Measurements from ENCODE around the gene ACCSL.

ACCSL gene

DNA sequence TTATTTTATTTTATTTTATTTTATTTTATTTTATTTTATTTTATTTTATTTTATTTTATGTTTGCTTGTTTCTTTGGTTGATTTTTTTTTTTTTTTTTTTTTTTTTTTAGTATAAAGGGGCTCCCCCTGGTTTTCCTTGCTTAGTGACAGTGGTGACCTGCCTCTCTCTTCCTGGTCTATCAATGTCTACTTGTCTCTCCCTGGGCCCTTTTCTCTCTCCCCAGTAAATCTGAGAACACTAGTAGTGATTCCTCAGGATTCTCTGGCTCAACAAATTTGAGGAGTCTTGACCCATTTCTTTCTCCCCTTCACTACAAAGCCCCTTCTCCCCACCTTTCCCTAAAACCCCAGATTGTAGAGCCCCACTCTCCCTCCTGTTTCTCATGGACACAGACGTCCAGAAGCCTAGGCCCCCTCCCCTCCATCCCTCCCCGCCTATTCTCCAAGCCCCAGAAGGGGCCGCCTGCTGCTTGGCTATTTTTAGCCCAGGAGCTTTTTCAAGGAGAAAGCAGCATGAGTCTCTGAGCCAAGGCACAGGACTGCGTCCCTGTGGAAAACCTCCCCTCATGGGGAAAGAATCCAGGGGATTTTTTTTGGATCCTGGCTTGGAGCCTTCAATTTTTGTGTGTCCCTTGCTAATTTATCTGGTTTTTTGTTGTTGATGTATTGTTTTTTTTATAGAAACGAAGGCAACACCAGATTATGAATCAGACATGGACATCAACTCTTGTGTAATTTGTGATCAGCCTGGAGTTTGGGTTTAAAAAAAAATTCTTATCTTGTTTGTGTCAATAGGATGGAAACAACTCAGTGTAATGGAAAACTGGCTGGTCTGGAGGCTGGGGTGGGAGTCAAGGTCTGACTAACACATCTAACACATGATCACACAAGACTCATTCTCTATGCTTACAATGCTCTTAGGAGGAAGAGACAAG lies 17.5 kb upstream of the ACCSL start:
- no peaks in the 10 kb centered on the region for H3K4me1 Mint-ChIP-seq (ENCODE audit: low read depth)
- DNase-seq (ENCODE audit: low spot score) = no peak
- no peak overlapping the region for H3K4me3 Mint-ChIP-seq
- H3K27me3 Mint-ChIP-seq (ENCODE audit: low read depth) = peaks cover 19% of the 10 kb centered on the region
- H3K9me3 Mint-ChIP-seq = peaks cover 6% of the 10 kb centered on the region
- H3K27ac Mint-ChIP-seq = no peak overlapping the region
- H3K36me3 Mint-ChIP-seq (ENCODE audit: low read depth) = no peaks in the 10 kb centered on the region

DNA sequence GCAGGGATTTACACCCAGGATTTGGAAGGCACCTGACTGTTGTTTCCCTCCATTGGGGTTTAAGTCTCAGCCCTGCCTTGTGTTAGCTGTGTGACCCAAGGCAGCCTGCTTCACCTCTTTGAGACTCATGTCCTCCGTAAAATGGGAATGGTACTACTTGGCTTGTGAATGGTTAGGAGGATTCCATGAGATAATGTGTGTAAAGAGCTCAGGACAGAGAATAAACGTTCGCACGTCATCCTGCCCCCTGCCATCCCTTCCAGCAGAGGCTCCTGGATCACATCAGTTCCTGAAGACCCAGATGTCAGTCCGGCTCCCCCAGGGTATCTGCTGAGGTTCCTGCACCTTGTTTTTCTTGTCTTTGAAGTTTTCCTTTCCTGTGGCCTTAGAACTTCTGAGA lies 16.8 kb upstream of the ACCSL start:
- Mint-ChIP-seq H3K27me3 (ENCODE audit: low read depth) (peaks cover 16% of the 10 kb centered on the region), H3K9me3 (peaks cover 3% of the 10 kb centered on the region), H3K4me3 (no peak overlapping the region), H3K4me1 (ENCODE audit: low read depth) (no peaks in the 10 kb centered on the region), H3K36me3 (ENCODE audit: low read depth) (no peaks in the 10 kb centered on the region), H3K27ac (no peak overlapping the region)
- no peak for DNase-seq (ENCODE audit: low spot score)

DNA sequence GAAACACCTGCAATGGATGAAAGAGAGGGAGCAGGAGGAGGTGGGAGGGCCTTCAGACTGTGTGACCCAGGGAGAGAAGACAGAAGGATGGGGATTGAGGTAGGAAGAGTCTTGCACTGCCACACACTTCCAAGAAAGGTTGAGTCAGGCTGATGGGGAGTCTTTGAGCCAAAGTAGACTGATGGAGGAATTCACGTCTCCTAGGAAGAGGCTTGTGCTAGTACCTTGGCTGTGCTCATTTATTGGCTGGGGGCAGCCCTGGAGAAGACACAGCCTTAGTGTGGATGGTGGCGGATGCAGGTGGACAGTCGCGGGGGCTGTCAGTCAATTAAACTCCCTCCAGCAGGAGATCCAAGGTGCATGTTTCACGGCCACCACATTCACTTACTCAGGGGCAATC lies 16.2 kb upstream of the ACCSL start:
- H3K27me3 Mint-ChIP-seq (ENCODE audit: low read depth) = peaks cover 12% of the 10 kb centered on the region
- no peaks in the 10 kb centered on the region for H3K36me3 Mint-ChIP-seq (ENCODE audit: low read depth)
- H3K27ac Mint-ChIP-seq = no peak overlapping the region
- no peak for DNase-seq (ENCODE audit: low spot score)
- no peaks in the 10 kb centered on the region for H3K4me1 Mint-ChIP-seq (ENCODE audit: low read depth)
- H3K9me3 Mint-ChIP-seq = no peaks in the 10 kb centered on the region
- H3K4me3 Mint-ChIP-seq = no peak overlapping the region

DNA sequence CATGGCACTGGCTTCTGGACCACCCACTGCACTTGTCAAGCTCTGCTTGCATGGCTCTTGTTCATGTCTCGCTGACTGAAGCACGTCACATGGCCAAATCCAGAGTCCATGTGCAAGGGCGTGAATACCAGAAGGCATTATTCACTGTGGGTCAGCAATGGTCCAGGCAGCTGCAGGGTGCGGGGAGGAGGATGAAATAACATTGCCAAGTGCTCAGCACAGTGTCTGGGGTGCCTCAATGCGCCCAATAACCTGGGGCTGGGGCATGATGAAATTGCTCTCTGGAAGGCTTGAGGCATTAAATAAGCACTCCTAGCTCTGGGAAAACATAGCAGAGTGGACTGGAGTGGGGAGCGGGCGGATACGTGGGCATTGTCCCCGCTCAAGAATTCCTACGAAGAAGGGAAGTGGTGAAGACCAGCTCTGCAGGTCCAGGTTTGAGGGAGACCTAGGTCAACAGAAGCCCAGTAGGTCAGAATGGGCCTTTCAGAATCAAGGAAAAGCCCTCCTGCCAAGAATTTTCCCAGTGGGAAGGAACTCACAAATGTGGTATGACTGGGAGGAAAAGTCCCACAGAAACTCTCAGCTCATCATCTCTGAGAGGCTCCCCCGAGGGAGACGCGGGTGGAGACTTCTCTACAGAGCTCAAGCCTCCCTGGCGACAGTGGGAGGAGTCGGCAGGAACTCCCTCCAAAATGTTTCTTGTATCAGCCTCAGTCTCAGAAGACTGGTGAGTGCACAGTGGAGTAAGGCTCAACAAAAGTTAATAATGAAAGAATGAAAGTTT lies 15.3 kb upstream of the ACCSL start:
- Mint-ChIP-seq H3K9me3 (no peaks in the 10 kb centered on the region), H3K27me3 (ENCODE audit: low read depth) (peaks cover 7% of the 10 kb centered on the region), H3K27ac (no peak overlapping the region), H3K4me1 (ENCODE audit: low read depth) (no peaks in the 10 kb centered on the region), H3K36me3 (ENCODE audit: low read depth) (no peaks in the 10 kb centered on the region), H3K4me3 (no peak overlapping the region)
- no peak for DNase-seq (ENCODE audit: low spot score)

DNA sequence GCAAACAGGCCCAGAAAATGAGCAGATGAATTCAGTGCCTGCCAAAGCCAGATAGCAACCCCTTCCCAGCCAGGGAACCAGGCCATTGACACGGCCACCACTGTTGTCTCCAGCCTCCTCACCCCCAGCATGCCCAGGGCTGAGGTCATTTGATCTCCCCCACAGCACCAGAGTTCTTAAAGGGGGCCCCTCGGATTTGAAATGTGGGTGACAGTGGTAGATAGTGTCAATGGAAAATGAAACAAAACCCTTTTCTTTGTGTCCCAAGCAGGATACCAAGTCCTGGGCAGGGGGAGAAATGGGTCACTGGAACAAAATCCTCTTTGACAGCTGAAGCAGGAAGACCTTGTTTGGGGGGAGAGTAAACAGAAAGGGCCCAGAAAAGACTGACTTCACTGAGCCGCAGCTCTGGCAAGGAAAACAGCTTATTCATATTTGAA lies 14.3 kb upstream of the ACCSL start:
- Mint-ChIP-seq H3K27ac (no peak overlapping the region), H3K4me3 (no peak overlapping the region), H3K36me3 (ENCODE audit: low read depth) (no peaks in the 10 kb centered on the region), H3K4me1 (ENCODE audit: low read depth) (no peaks in the 10 kb centered on the region), H3K9me3 (no peaks in the 10 kb centered on the region), H3K27me3 (ENCODE audit: low read depth) (peaks cover 8% of the 10 kb centered on the region)
- no peak for DNase-seq (ENCODE audit: low spot score)

DNA sequence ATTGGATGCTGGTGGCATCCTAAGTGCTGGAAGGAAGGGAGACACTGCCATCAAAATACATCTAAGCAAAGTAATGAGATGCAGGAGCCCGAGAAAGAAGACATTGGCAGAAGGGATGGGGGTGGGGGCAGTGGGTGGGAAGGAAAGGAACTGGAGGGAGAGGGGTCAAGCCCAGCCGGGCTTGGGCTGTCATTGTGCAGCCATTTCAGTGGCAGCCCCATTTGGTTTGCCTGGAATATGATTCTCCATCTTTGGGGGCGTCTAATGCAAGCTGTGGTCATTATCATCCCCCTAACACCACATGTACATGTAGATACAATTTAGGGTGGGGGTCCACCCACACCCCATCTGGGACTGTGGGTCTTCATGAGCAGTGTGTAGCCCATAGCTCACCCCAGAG lies 13.9 kb upstream of the ACCSL start:
- no peaks in the 10 kb centered on the region for H3K9me3 Mint-ChIP-seq
- H3K36me3 Mint-ChIP-seq (ENCODE audit: low read depth) = no peaks in the 10 kb centered on the region
- H3K27ac Mint-ChIP-seq = no peak overlapping the region
- no peak for DNase-seq (ENCODE audit: low spot score)
- peaks cover 9% of the 10 kb centered on the region for H3K27me3 Mint-ChIP-seq (ENCODE audit: low read depth)
- no peaks in the 10 kb centered on the region for H3K4me1 Mint-ChIP-seq (ENCODE audit: low read depth)
- H3K4me3 Mint-ChIP-seq = no peak overlapping the region

DNA sequence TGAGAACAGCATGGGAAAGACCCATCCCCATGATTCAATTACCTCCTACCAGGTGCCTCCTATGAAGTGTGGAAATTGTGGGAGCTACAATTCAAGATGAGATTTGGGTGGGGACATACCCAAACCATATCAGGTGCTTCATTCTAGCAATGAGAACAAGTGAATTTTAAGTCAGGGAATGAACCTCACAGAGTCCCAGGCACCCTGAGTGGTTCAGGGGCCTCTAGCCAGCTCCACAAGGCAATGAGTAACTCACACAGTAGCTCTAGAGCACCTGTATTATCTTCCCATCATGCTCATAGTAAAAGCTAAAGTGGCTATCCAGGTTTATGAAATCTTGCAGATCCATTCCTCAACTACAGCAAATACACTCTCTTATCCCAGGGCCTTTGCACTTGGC lies 13.1 kb upstream of the ACCSL start:
- peaks cover 3% of the 10 kb centered on the region for H3K27me3 Mint-ChIP-seq (ENCODE audit: low read depth)
- H3K4me1 Mint-ChIP-seq (ENCODE audit: low read depth) = no peaks in the 10 kb centered on the region
- no peak overlapping the region for H3K4me3 Mint-ChIP-seq
- no peak overlapping the region for H3K27ac Mint-ChIP-seq
- no peaks in the 10 kb centered on the region for H3K36me3 Mint-ChIP-seq (ENCODE audit: low read depth)
- H3K9me3 Mint-ChIP-seq = no peaks in the 10 kb centered on the region
- no peak for DNase-seq (ENCODE audit: low spot score)

DNA sequence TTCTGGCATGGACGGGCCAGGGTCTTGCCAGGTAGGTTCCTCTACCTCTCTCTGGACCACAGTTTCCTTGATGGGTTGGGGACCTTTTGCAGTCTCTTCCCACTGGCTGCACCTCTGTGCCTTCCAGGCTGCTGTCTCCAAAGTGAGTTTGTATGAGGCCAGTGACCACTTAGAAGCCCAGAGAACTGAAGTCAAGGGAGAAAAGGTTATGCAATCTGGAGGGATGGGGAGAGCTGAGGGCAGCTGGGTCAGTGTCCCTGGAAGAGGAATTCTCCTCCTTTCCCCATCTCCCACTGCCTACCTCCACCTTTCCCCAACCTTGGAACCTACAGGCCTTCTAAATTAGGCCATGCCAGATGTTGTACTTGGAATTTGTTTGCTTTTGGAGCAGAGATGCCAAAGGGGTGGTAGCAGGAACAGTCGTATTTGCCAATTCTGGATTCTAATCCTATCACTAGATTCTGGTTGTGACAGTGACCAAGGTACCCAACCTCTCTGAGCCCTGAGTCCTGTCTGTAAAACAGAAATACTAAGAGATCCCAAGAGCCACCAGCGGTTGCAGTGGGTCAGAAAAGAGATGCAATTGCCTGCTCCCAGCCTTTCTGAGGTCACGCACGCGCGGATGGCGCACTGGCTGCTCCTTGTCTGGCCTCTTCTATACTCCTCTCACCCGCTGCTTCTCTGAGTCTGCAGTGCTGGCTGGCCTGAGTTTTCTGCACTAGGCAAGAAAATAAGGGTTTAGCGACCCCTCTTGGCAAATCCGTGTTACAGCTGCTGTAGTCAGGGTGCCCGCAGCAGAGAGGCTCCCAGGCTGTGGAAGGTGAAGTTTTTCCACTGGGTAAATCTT lies 10.7 kb upstream of the ACCSL start:
- DNase-seq (ENCODE audit: low spot score) = peak; percentile 15
- Mint-ChIP-seq H3K36me3 (ENCODE audit: low read depth) (no peaks in the 10 kb centered on the region), H3K9me3 (peaks cover 5% of the 10 kb centered on the region), H3K27me3 (ENCODE audit: low read depth) (peaks cover 5% of the 10 kb centered on the region), H3K27ac (no peak overlapping the region), H3K4me1 (ENCODE audit: low read depth) (no peaks in the 10 kb centered on the region), H3K4me3 (no peak overlapping the region)

DNA sequence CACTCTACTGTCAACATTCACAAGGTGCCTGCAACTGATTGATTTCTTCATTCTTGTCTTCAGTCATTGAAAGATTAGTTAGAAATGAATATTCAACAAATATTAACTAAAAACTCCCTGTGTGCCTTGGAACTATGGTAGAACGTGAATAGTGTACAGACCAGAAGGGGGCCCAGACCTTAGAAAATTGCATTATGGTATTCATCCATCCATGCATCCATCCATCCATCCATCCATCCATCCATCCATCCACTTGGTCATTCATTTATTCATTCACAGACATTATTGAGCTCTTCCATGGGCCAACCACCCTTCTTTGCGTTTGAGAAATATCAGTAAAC lies 10.2 kb upstream of the ACCSL start:
- no peaks in the 10 kb centered on the region for H3K36me3 Mint-ChIP-seq (ENCODE audit: low read depth)
- no peak overlapping the region for H3K27ac Mint-ChIP-seq
- no peaks in the 10 kb centered on the region for H3K4me1 Mint-ChIP-seq (ENCODE audit: low read depth)
- no peak overlapping the region for H3K4me3 Mint-ChIP-seq
- peaks cover 5% of the 10 kb centered on the region for H3K9me3 Mint-ChIP-seq
- no peak for DNase-seq (ENCODE audit: low spot score)
- H3K27me3 Mint-ChIP-seq (ENCODE audit: low read depth) = peaks cover 5% of the 10 kb centered on the region

DNA sequence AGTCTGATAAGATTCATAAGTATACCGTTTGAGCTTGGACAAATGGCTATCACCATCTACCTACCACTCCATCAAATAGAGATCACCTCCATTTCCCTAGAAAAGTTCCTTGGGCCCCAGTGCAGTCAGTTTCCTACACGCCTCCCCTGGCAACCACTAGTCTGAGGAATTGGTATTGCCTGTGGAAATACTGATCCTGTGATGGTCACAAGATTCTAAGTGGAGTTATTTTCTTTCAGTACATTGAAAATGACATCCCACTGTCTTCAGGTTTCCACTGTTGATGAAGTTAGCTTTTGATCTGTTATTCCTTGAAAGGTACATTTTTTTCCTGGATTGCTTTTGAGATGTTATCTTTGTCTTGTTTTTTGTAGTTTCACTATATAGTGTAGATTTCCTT lies 4.6 kb upstream of the ACCSL start:
- DNase-seq (ENCODE audit: low spot score) = no peak
- no peak overlapping the region for H3K4me3 Mint-ChIP-seq
- no peak overlapping the region for H3K27ac Mint-ChIP-seq
- H3K4me1 Mint-ChIP-seq (ENCODE audit: low read depth) = no peaks in the 10 kb centered on the region
- H3K9me3 Mint-ChIP-seq = peaks cover 5% of the 10 kb centered on the region
- H3K36me3 Mint-ChIP-seq (ENCODE audit: low read depth) = no peaks in the 10 kb centered on the region
- peaks cover 15% of the 10 kb centered on the region for H3K27me3 Mint-ChIP-seq (ENCODE audit: low read depth)

DNA sequence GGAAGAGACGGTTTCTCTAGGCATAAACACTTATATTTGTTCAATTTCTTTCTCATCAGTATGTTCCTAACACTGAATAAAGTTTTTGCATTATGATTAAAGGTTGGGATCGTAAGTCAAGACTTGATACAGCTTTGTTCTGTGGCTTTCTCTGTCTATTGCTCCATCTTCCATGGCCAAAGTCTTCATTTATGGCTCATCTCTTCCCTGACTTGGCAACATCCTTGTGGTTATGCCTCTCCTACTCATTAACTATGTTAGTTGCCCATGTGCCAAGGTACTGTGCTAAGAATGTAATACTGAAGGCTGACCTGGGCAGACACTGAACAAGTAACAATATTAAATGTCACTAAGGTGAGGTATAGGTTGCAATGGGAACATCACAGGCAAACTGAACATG lies 1.6 kb upstream of the ACCSL start:
- Mint-ChIP-seq H3K4me3 (no peak overlapping the region), H3K9me3 (peaks cover 5% of the 10 kb centered on the region), H3K27ac (no peak overlapping the region), H3K27me3 (ENCODE audit: low read depth) (peaks cover 12% of the 10 kb centered on the region), H3K4me1 (ENCODE audit: low read depth) (no peaks in the 10 kb centered on the region), H3K36me3 (ENCODE audit: low read depth) (no peaks in the 10 kb centered on the region)
- no peak for DNase-seq (ENCODE audit: low spot score)

DNA sequence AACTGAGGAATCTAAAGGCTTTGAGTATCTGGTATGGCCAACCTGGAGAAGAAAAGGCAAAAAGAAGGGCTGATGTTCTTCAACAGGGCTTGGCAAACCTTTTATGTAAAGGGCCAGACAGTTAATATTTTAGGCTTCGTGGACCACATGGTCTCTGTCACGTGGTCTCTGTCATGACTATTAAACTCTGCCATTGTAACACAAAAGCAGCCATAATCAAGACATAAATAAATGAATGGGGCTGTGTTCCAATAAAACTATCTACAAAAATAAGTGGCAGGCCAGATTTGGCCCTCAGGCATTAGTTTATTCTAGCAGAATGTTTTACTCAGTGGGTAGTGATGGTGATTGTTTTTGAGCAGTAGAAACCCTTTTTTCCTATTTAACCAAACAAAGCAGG lies 483 bp upstream of the ACCSL start:
- Mint-ChIP-seq H3K27ac (no peak overlapping the region), H3K4me3 (no peak overlapping the region), H3K4me1 (ENCODE audit: low read depth) (no peaks in the 10 kb centered on the region)

DNA sequence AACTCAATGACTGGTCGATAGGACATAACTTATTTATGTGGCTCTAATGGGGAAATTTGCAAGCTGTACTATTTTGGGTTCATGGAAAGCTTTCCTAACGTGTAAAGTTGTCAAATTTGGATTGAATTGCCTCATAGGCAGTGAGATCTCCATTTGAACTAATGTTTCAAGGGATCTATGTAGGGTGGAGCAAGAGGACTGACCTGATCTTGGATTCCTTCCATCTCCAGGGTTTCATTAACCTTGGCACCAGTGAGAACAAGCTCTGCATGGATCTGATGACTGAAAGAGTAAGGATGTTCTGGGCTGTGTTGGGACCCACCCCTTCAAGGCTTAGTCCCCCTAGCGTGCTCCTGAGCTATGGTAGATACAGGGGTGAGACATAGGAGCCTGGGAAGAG lies 2.1 kb downstream of the ACCSL start:
- no peak overlapping the region for H3K4me3 Mint-ChIP-seq
- peaks cover 8% of the 10 kb centered on the region for H3K27me3 Mint-ChIP-seq (ENCODE audit: low read depth)
- no peaks in the 10 kb centered on the region for H3K9me3 Mint-ChIP-seq
- H3K36me3 Mint-ChIP-seq (ENCODE audit: low read depth) = no peaks in the 10 kb centered on the region
- H3K4me1 Mint-ChIP-seq (ENCODE audit: low read depth) = no peaks in the 10 kb centered on the region
- H3K27ac Mint-ChIP-seq = no peak overlapping the region
- DNase-seq (ENCODE audit: low spot score) = no peak

More for the DNA sequence above, 483 bp upstream of the ACCSL start:
- no peak for DNase-seq (ENCODE audit: low spot score)
- H3K36me3 Mint-ChIP-seq (ENCODE audit: low read depth) = no peaks in the 10 kb centered on the region
- H3K27me3 Mint-ChIP-seq (ENCODE audit: low read depth) = peaks cover 12% of the 10 kb centered on the region
- no peaks in the 10 kb centered on the region for H3K9me3 Mint-ChIP-seq

DNA sequence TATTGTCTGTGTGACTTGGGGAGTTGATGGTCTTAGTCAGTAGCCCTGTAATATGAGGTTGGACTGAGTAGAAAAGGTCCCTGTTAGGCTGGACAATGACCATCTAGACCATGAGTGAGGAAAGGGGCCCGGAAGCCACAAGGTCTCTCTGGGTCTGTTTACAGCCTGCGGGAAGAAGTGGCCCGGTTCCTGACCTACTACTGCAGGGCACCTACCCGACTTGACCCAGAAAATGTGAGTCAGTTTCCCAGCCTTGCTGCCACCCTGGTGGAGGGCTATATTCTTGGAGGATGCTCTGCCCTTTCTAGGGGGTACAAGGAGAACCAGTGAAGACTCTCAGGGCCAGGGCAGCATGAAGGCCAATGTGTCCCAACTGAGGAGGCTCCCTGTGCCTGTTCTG lies 3.4 kb downstream of the ACCSL start:
- H3K4me1 Mint-ChIP-seq (ENCODE audit: low read depth) = no peaks in the 10 kb centered on the region
- H3K27ac Mint-ChIP-seq = no peak overlapping the region
- no peaks in the 10 kb centered on the region for H3K9me3 Mint-ChIP-seq
- DNase-seq (ENCODE audit: low spot score) = no peak
- no peaks in the 10 kb centered on the region for H3K36me3 Mint-ChIP-seq (ENCODE audit: low read depth)
- H3K4me3 Mint-ChIP-seq = no peak overlapping the region
- peaks cover 2% of the 10 kb centered on the region for H3K27me3 Mint-ChIP-seq (ENCODE audit: low read depth)

All from T-helper 2 cell treated with Interferon-gamma antibody and Interleukin-4, amounts not matched to agents 5 μg/mL and 100 μg/mL, for 36 hours (primary cell).